ENCODE measurements around the gene SELENOO.

The SELENOO gene

GRCh38 chr22:50218153-50218995 lies 17.6 kb downstream of the SELENOO start:
- DNase-seq = no peak

GRCh38 chr22:50218996-50219727 lies 18.4 kb downstream of the SELENOO start:
- DNase-seq = peak; percentile 91

DNA sequence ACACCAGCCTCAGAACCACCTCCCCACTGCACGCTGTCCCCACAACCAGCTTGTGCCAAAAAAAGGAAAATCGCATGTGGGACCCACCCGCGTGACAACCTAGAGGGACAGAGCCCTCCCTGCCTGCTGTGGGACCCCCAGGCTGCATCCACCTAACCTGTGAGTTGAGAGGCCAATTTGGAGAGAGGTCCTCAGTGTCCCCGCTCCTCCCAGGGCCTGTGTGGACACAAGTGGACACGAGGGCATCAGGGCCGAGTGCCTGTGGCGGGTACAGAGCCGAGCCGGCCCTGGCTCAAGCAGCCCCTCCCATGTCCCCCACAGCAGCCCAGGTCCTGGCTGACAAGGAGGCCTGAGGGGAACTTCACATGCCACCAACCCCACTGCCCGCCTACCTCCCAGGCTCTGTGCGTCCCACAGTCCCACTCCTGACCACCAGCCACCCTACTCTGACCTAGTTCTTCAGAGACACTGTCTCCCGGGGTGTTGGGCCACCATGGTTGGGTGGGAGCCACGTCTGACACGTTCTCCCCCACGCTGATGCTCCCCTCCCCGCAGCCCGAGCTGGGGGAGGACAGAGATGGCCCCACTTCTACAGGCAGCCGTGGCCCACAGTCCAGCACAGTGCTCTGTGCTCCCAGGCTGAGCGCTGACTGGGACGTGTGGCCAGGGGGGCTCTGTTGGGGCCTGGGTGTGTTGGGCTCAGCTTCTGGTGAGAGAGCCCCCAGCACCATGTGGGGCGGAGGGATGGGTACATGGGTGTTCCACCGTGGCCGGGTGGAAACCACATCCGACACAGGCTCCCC lies 19.2 kb downstream of the SELENOO start:
- no peak for DNase-seq

DNA sequence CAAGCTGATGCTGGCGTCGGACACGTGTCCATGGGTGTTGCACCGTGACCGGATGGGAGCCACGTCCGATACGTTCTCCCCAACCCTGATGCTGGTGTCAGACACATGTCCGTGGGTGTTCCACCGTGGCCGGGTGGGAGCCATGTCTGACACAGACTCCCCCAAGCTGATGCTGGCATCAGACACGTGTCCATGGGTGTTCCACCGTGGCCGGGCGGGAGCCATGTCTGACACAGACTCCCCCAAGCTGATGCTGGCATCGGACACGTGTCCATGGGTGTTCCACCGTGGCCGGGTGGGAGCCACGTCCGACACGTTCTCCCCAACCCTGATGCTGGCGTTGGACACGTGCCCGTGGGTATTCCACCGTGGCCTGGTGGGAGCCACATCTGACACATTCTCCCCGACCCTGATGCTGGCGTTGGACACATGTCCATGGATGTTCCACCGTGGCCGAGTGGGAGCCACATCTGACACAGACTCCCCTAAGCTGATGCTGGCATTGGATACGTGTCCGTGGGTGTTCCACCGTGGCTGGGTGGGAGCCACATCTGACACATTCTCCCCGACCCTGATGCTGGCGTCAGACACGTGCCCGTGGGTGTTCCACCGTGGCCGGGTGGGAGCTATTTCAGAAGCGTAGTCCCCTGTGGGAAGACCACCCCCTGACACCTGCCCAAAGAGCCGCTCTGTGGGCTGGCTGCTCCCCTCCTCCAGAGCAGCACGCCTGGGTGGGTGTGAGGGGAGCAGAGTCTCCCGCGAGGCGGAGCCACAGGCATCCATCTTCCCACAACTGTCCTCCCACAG lies 20.0 kb downstream of the SELENOO start:
- DNase-seq = no peak

DNA sequence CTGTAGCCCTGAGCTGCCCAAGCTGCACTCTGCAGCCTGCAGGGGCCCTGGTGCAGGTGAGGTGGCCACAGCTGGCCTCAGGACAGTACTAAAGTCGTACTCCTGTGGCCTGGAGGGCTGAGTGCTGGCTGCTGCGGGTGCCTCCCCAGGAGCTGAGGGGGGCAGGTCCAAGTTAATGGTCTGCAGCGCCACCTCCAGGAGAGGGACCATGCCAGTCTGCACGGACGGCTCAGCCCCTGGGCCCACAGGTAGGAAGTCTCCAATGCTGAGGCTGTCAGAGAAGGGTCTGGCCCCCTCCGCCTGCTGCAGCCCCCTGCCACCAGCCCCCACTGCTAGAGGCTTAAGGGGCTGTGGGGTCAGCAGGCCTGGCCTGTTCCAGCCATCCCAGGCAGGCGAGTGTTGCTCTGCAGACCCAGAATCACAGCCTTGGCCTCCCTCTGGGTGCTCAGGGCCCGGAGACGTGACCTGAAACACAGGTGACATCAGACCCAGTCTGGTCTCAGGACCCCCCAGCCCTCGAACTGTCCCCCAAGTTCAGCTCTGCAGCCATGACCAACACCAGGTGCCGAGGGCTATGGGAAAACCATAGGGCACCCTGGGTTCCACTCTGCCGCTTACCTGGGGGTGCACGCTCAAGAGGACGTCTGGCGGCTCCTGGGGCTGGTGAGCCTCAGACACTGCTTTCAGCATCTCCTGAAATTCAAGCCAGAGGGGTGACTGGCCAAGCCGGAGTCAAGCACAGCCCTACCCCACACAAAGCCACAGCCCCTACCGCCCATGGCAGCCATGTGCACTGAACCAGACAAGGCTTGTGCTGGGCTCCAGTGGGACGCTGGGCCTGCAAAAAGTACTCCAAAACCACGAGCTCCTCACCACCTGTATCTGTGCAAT lies 20.8 kb downstream of the SELENOO start:
- DNase-seq = no peak

DNA sequence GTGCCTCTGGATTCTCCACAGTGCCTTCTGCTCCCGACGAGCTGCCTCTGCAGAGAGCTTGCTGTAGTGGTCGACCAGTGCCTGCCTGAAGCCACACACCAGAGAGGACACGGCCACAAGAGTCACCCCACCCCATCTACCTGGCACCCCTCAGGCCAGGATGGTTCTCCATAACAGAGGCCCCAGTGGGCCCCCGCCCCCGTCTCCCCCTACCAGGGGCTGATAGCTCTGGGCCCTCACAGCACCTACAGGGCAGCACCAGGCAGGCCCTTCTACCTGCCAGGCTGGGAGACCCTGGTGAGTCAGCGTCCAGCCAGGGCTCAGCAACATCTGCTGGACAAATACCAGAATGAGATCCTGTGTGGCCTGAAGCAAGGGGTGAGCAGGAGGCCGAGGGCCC lies 21.7 kb downstream of the SELENOO start:
- DNase-seq = no peak

GRCh38 chr22:50224071-50224470 lies 23.3 kb downstream of the SELENOO start:
- no peak for DNase-seq

DNA sequence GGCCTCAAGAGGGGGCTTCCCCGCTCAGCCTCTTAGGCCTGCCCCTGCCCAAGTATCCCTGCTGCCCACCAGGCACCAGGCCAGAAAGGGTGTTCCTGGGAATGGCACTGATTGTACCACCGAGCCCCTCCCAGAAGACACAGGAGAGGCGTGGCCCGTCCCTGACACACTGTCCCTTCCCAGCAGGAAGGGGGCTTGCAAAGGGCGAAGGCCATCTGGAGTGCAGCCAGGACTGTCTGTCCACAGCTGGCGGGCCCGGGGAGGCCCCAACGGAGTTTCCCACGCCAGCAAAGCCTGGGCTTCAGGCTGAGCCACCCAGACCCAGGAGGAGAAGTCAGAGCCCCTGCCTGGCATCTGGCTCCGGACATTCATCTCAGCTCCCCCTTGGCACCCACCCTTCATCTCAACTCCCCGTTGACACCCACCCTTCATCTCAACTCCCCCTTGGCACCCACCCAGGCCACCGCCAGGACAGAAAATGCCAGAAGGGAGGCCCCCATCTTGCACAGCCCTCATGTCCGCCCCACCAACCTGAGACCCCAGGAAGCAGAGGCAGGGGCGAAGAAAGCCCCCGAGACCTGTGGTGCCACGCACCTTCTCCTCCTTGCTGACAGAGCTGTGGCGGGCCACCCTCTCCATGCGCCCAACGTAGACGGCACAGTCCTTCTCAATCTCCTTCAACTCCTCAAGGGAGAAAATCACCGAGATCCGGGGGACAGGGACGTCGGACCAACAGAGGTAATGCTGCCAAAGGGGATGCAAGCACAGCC lies 24.6 kb downstream of the SELENOO start:
- no peak for DNase-seq

GRCh38 chr22:50226063-50226874 lies 25.5 kb downstream of the SELENOO start:
- DNase-seq = no peak

GRCh38 chr22:50226875-50227165 lies 26.0 kb downstream of the SELENOO start:
- DNase-seq = no peak

DNA sequence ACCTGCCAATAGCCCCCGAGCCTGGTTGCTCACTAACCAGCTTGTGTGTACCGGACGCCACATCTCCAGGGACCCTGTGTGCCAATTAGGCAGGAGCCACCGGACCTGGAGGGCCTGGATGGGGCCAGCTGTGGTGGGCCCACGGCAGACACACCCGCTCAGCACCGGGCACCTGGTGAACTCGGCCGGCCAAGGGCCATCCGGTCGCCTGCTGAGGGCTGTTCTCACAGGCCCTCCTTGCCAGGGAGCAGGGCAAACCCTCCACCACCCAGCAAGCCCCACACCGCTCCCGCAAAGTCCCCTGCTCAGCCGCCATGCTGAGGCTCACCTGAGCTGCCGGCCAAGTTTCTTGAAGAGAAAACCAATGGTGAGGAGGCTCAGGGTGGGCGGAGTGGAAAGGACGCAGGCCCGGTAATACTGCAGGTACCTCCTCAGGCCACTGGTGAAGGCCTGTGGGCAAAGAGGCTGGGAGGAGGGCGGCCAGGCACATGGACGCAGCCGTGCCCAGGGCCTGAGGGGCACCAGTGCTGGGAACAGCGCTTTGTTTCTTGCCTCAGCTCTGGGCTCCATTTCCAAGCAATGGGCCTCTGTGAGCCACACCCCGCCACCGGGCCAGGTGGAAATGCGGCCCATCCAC lies 26.9 kb downstream of the SELENOO start:
- DNase-seq = no peak

DNA sequence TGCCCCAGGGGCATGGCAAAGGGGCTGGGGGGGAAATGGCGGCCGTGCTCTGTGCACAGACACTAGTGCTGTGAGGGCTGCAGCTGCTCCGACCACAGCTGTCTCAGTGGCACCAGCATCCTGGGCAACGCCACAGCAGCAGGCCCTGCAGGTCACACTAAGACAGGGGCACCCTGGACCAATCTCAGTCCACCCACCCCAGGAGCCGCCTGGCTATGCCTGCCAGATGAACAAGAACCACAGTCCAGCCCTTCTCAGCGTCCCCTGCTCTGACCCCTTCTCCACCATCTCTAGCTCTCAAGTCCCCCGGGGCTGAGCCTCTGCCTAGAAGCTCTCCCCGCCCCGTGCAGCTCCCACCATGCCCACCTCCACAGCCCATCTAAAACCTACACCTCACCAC lies 27.6 kb downstream of the SELENOO start:
- no peak for DNase-seq

- no peak for DNase-seq
These were observed 28.6 kb downstream of the SELENOO start for GRCh38 chr22:50229370-50229769.

GRCh38 chr22:50232481-50233151 lies 31.8 kb downstream of the SELENOO start:
- no peak for DNase-seq

GRCh38 chr22:50233223-50233622 lies 32.4 kb downstream of the SELENOO start:
- DNase-seq = no peak

DNA sequence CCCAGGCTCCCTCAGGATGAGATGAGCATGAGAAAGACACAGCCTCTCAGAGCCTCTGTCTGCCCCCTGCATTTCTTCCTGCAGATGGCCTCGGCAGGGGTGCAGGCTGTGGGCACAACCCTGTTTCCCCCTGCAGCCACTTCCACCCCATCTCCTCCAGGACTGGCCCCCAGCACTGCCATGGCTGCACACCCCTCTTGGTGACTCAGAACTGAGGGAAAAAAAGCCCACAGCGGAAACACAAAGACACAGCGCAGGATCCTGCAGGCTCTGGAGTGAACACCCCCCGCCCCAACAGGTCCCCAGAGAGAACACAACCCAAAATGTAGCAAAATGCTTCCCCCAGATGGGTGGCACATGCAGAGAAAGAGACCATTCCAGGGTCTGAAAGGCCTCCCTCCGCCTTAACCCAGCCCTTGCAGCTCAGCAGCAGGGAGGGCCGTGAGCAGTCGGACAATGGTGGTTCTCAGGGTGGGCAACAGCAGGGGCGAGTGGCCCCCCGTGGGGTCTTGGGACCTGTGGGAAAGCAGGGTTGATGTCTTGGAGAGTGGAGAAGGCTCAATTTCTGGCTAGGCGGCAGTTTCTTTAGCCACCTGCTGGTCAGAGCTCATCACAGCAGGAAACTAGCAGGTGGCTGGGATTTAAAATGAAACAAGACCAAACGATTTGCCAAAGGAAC lies 36.1 kb downstream of the SELENOO start:
- peak; percentile 36 for DNase-seq

DNA sequence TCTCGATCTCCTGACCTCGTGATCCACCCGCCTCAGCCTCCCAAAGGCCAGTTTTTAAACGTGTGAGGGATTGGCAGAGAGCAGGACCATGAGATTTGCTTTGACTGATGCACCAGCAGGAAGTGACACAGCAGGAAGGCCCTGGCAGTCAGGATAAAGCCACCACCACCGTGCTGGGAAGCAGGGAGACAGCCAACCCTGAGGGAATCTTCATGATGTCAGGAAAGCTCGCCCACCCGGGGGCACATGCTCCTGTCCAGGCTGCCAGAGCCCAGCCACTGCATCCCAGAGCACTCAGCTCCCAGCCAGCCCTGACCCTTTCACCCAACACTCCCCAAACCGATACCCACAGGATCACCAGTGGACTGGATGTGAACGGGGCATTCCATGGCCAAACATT lies 37.9 kb downstream of the SELENOO start:
- DNase-seq = no peak

- no peak for DNase-seq
These were observed 41.7 kb downstream of the SELENOO start for GRCh38 chr22:50242406-50242949.
